ENCODE data around the gene C2orf68. TPM values are rescaled to one million over a fixed set of nuclear protein-coding genes. Genes with fewer than 3 reads are reported as not detected.
A peak's percentile ranks its signal among the peaks of the same experiment; 100 is the strongest.
"Not testable (repeated sequence)": the region's sequence is repeated elsewhere in the genome, so short reads cannot be mapped to it uniquely, and the experiment has no call there.

The C2orf68 gene
- total RNA-seq = 10 to 100 TPM in 3 of 4 donors, 1 to 10 TPM in 1; 9.1 to 25.7 (median 16.7) TPM

- Histone ChIP-seq H3K4me1 (peaks cover 20 to 65% (median 56%) of the 10 kb centered on the region in 4 donors), H3K36me3 (peaks cover 0 to 33% (median 16%) of the 10 kb centered on the region in 4 donors), H3K27ac (replicated peaks in 1 of 4) (peak within 1 kb of the TSS; percentile 80 to 89 (median 84)), H3K9me3 (no peaks in the 10 kb centered on the region), H3K4me3 (peak within 1 kb of the TSS; percentile 77 to 96 (median 88)), H3K27me3 (no peaks in the 10 kb centered on the region)
- peak; percentile 97 for DNase-seq (ENCODE audit: extremely low spot score)
- peak; percentile 66 for TF ChIP-seq POLR2A (IDR thresholded peaks at IDR 0.05; ENCODE audit: low read depth)
- peak; percentile 89 to 92 for TF ChIP-seq POLR2AphosphoS5 (IDR thresholded peaks at IDR 0.05)
- TF ChIP-seq EP300 (IDR thresholded peaks at IDR 0.05) = no peak
- 20% methylated on average over 45 of the region's 73 CpGs for WGBS
- intact Hi-C loops (cut with DNase I) = no loop called here
These were observed at the start of gene C2orf68 for GRCh38 chr2:85611705-85612587. Gene C2orf68, minus strand, starts transcription at chr2:85612066. Its CDS starts 82 bp downstream, at chr2:85611984.

- intact Hi-C loops (cut with DNase I) = no loop called here
- Histone ChIP-seq H3K27me3 (no peaks in the 10 kb centered on the region), H3K36me3 (peaks cover 0 to 33% (median 11%) of the 10 kb centered on the region in 4 donors), H3K27ac (replicated peaks in 1 of 4) (peak overlapping the region; percentile 59 to 67 (median 62)), H3K4me1 (peaks cover 21 to 31% (median 26%) of the 10 kb centered on the region in 4 donors), H3K9me3 (no peaks in the 10 kb centered on the region), H3K4me3 (no peak overlapping the region)
- no peak for DNase-seq (ENCODE audit: extremely low spot score)
- no peak for TF ChIP-seq CTCF (IDR thresholded peaks at IDR 0.05)
- TF ChIP-seq POLR2AphosphoS5 (IDR thresholded peaks at IDR 0.05) = no peak
- no peak for TF ChIP-seq POLR2A (IDR thresholded peaks at IDR 0.05; ENCODE audit: low read depth)
- WGBS = 82% methylated on average over 8 of the region's 14 CpGs
These were observed 49.4 kb upstream of the C2orf68 start for GRCh38 chr2:85661139-85661858.

- intact Hi-C loops (cut with DNase I) = no loop called here
- no peak for DNase-seq (ENCODE audit: extremely low spot score)
- Histone ChIP-seq H3K4me1 (peaks cover 21 to 31% (median 26%) of the 10 kb centered on the region in 4 donors), H3K27me3 (no peaks in the 10 kb centered on the region), H3K9me3 (no peaks in the 10 kb centered on the region), H3K27ac (replicated peaks in 1 of 4) (peak overlapping the region; percentile 28 to 67 (median 60)), H3K36me3 (peaks cover 0 to 38% (median 15%) of the 10 kb centered on the region in 4 donors), H3K4me3 (no peak overlapping the region)
- TF ChIP-seq POLR2A (IDR thresholded peaks at IDR 0.05; ENCODE audit: low read depth) (no peak), EP300 (IDR thresholded peaks at IDR 0.05) (no peak), POLR2AphosphoS5 (IDR thresholded peaks at IDR 0.05) (no peak), CTCF (IDR thresholded peaks at IDR 0.05) (no peak)
- WGBS = 83% methylated on average over 7 of the region's 7 CpGs
These were observed 48.9 kb upstream of the C2orf68 start for GRCh38 chr2:85660725-85661124.

GRCh38 chr2:85660301-85660700, 48.4 kb upstream of the C2orf68 start:
- Histone ChIP-seq H3K36me3 (peaks cover 0 to 38% (median 15%) of the 10 kb centered on the region in 4 donors), H3K27ac (replicated peaks in 1 of 4) (peak overlapping the region in 2 of 4 donors; percentile 59 to 61), H3K4me1 (peaks cover 21 to 31% (median 26%) of the 10 kb centered on the region in 4 donors)
- intact Hi-C loops (cut with DNase I); H3K9me3 ChIP-seq; DNase-seq (ENCODE audit: extremely low spot score); H3K4me3 ChIP-seq; H3K27me3 ChIP-seq: not testable (repeated sequence)
- WGBS = 95% methylated on average over 11 of the region's 11 CpGs

GRCh38 chr2:85659324-85659981, 47.6 kb upstream of the C2orf68 start:
- DNase-seq (ENCODE audit: extremely low spot score) = no peak
- intact Hi-C loops (cut with DNase I) = no loop called here
- WGBS = no CpG with 5 or more reads among the region's 13 CpGs
- TF ChIP-seq POLR2A (IDR thresholded peaks at IDR 0.05; ENCODE audit: low read depth) (no peak), CTCF (IDR thresholded peaks at IDR 0.05) (no peak), POLR2AphosphoS5 (IDR thresholded peaks at IDR 0.05) (no peak)
- H3K27me3 ChIP-seq = no peaks in the 10 kb centered on the region
- H3K9me3 ChIP-seq = no peaks in the 10 kb centered on the region
- no peak overlapping the region for H3K4me3 ChIP-seq
- peaks cover 0 to 44% (median 15%) of the 10 kb centered on the region in 4 donors for H3K36me3 ChIP-seq
- peaks cover 21 to 31% (median 26%) of the 10 kb centered on the region in 4 donors for H3K4me1 ChIP-seq
- no peak overlapping the region for H3K27ac ChIP-seq (replicated peaks in 1 of 4)

- H3K9me3 ChIP-seq; DNase-seq (ENCODE audit: extremely low spot score); intact Hi-C loops (cut with DNase I); H3K27me3 ChIP-seq; H3K4me3 ChIP-seq; H3K27ac ChIP-seq (replicated peaks in 1 of 4): not testable (repeated sequence)
- H3K36me3 ChIP-seq = peaks cover 0 to 65% (median 25%) of the 10 kb centered on the region in 4 donors
- 92% methylated on average over 4 of the region's 4 CpGs for WGBS
- peaks cover 16 to 17% (median 17%) of the 10 kb centered on the region in 4 donors for H3K4me1 ChIP-seq
These were observed 45.5 kb upstream of the C2orf68 start for GRCh38 chr2:85657399-85657798.
